PC-3 (cell line): ENCODE results near the gene PTPRQ.

Source experiments
- CTCF ChIP-seq: fragments of 300-600 bp; sonication (generic); conservative IDR thresholded peaks from 2 replicates; pipeline ENCODE4 v1.5.1; 2017; ENCODE audit warnings: antibody characterized with exemption, low read depth, mild to moderate bottlenecking, low read length
- EZH2 ChIP-seq: fragments of 300-600 bp; sonication (generic); IDR thresholded peaks from one replicate; pipeline ENCODE4 v1.6.1; 2017; ENCODE audit warnings: antibody characterized with exemption, mild to moderate bottlenecking, low read length; ENCODE audit not compliant: unreplicated experiment
- EZH2phosphoT487 ChIP-seq: fragments of 300-600 bp; sonication (generic); IDR thresholded peaks from 2 replicates; pipeline ENCODE4 v1.6.1; 2018; ENCODE audit warnings: mild to moderate bottlenecking, antibody characterized with exemption, low read length, borderline replicate concordance

DNA sequence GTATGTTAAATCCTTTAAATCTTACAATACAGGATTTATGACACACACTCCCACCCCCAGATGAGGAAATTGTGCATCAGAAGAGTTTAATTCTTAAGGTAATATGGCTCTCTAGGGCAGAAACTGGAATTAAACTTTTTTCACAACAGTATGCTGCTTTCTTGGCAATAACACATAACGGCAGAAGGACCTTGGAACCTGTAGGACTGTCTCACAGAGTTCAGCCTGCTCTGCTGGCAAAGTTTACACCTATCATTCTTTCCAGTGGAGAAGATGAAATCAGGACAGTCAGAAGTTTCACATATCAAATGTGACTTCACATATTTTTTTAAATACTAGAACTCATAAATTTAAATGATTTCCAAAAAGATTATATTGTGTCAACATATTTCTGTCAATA, 232.8 kb downstream of the PTPRQ start:
- no peak for TF ChIP-seq CTCF
- no peak for TF ChIP-seq EZH2
- TF ChIP-seq EZH2phosphoT487: no peak
